Thyroid gland (tissue), 4 donors: ENCODE results near the gene PSIP1.

Experiments used
- POLR2A ChIP-seq, 2 donors: fragments of 450-650 bp; IDR thresholded peaks; one replicate each; pipeline ENCODE4 v1.6.1; 2017; ENCODE audit warnings: antibody characterized with exemption in 2 of 2, mild to moderate bottlenecking in 2 of 2, moderate library complexity in 1 of 2
- TF ChIP-seq, protein P1 (sequence below), 6 experiments: fragments of 200-600 bp in 3 of 6; fragments of 450-650 bp in 3 of 6; sonication (generic) in 3 of 6; IDR thresholded peaks; one replicate each; pipeline ENCODE4 v1.5.1; 2016 to 2019; ENCODE audit warnings: antibody characterized with exemption in 6 of 6, mild to moderate bottlenecking in 2 of 6, inconsistent platforms in 1 of 6, moderate library complexity in 1 of 6

DNA sequence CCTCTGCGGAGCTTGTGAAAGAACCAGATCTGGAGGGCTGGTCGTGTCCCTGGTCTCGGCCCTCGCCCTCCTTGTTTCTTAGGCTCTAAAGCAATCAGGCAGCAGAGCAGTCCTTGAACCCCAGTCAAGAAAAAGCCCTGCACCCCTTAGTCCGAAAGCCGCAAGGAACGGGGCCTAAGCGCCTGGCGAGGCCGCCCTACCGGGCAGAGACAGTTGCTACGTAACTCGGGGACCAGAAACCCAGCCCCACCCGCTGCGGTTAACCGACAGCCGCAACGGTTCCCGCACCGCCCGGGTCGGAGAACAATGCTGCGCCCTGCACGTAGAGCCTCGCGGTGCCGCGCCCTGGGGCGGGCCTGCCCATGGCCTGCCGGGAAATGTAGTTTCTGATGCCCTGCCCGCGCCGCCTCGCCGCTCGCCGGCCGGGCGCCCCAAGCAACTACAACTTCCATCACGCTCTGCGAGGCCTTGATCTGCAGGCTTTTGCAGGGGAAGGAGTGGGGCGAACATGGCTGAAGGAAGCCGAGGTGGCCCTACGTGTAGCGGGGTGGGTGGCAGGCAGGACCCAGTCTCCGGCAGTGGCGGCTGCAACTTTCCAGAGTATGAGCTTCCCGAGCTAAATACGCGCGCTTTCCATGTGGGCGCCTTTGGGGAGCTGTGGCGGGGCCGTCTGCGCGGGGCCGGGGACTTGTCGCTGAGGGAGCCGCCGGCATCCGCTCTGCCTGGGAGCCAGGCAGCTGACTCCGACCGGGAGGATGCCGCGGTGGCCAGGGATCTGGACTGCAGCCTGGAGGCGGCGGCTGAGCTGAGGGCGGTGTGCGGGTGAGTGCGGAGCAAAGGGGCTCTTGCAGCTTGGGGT lies 88.2 kb downstream of the PSIP1 start, which contains the start of gene SNAPC3:
- TF ChIP-seq, protein P1, sequence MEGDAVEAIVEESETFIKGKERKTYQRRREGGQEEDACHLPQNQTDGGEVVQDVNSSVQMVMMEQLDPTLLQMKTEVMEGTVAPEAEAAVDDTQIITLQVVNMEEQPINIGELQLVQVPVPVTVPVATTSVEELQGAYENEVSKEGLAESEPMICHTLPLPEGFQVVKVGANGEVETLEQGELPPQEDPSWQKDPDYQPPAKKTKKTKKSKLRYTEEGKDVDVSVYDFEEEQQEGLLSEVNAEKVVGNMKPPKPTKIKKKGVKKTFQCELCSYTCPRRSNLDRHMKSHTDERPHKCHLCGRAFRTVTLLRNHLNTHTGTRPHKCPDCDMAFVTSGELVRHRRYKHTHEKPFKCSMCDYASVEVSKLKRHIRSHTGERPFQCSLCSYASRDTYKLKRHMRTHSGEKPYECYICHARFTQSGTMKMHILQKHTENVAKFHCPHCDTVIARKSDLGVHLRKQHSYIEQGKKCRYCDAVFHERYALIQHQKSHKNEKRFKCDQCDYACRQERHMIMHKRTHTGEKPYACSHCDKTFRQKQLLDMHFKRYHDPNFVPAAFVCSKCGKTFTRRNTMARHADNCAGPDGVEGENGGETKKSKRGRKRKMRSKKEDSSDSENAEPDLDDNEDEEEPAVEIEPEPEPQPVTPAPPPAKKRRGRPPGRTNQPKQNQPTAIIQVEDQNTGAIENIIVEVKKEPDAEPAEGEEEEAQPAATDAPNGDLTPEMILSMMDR (IDR thresholded peaks at IDR 0.05), result peak in 1 of 6 experiments; percentile 41
- TF ChIP-seq POLR2A (IDR thresholded peaks at IDR 0.05), result peak in 1 of 2 donors; percentile 86
